HepG2 (cell line): ENCODE measurements around the gene SIRPB2. TPM values are rescaled to one million over a fixed set of nuclear protein-coding genes. Genes with fewer than 3 reads are reported as not detected.

Source experiments
- CAMTA2 ChIP-seq: sonication (generic); formaldehyde crosslinking; IDR thresholded peaks from 2 replicates; pipeline ENCODE4 v1.4.0; 2020; ENCODE audit warnings: mild to moderate bottlenecking, missing genetic modification reagents, borderline replicate concordance
- CREB1 ChIP-seq, 2 experiments: fragments of 450-650 bp in 1 of 2; IDR thresholded peaks; 2 replicates each; pipeline ENCODE4 v1.6.1; 2016 to 2017; ENCODE audit warnings: control low read depth in 1 of 2, mild to moderate bottlenecking in 1 of 2, missing compliant biosample characterization in 1 of 2, missing genetic modification characterization in 1 of 2
- GATAD2A ChIP-seq: IDR thresholded peaks from 2 replicates; pipeline ENCODE4 v1.6.1; 2016
- KAT2B ChIP-seq: fragments of 150-350 bp; IDR thresholded peaks from 2 replicates; pipeline ENCODE4 v1.6.1; 2014; ENCODE audit warnings: low read depth, low read length, borderline replicate concordance
- KLF6 ChIP-seq: IDR thresholded peaks from 2 replicates; pipeline ENCODE4 v1.8.0; 2016; ENCODE audit warnings: missing biosample characterization, missing genetic modification reagents
- RARA ChIP-seq: IDR thresholded peaks from 2 replicates; pipeline ENCODE4 v1.6.1; 2016; ENCODE audit warnings: missing genetic modification reagents, missing compliant biosample characterization
- SUZ12 ChIP-seq: fragments of 150-350 bp; IDR thresholded peaks from 2 replicates; pipeline ENCODE4 v1.6.1; 2014; ENCODE audit warnings: low read depth, low read length
- TAF1 ChIP-seq: sonication (generic); formaldehyde crosslinking; IDR thresholded peaks from 2 replicates; pipeline ENCODE4 v1.4.0; 2020; ENCODE audit warnings: missing genetic modification reagents
- ZNF652 ChIP-seq: IDR thresholded peaks from 2 replicates; pipeline ENCODE4 v1.6.1; 2016; ENCODE audit warnings: low read depth, borderline replicate concordance
- ZNF792 ChIP-seq: IDR thresholded peaks from 2 replicates; pipeline ENCODE4 v1.6.1; 2016
- ZNF83 ChIP-seq: sonication (generic); formaldehyde crosslinking; IDR thresholded peaks from 2 replicates; pipeline ENCODE4 v1.4.0; 2020; ENCODE audit warnings: missing genetic modification reagents, mild to moderate bottlenecking, borderline replicate concordance
- ZNF841 ChIP-seq: sonication (generic); formaldehyde crosslinking; IDR thresholded peaks from 2 replicates; pipeline ENCODE4 v1.8.1; 2023; ENCODE audit warnings: missing genetic modification reagents, borderline replicate concordance
- polyA plus RNA-seq, 8 experiments: library from polyadenylated mRNA; depleted of rRNA in 3 of 8; stranded (reverse) in 7 of 8; unstranded in 1 of 8; fragments of >200 nt; fragmentation: Illumina TruSeq in 4 of 8; extraction: Trizol in 4 of 8; gene quantifications; 2 replicates each; pipeline versions ENCODE4 v1.2.1 to v1.2.3, GENCODE V29; 2011 to 2016; ENCODE audit warnings: low read depth in 4 of 8, missing spikeins in 1 of 8, mixed read lengths in 1 of 8; ENCODE audit not compliant: insufficient read depth in 1 of 8
- total RNA-seq, 5 experiments: library from RNA; depleted of rRNA; stranded (reverse); fragments of >200 nt; fragmentation: Illumina TruSeq; extraction: Trizol; gene quantifications; 2 replicates each; pipeline ENCODE4 v1.2.3, GENCODE V29; 2016; ENCODE audit warnings: low read depth in 1 of 5
- TF ChIP-seq, protein P1 (sequence below): sonication (generic); formaldehyde crosslinking; IDR thresholded peaks from 2 replicates; pipeline ENCODE4 v1.4.0; 2020; ENCODE audit warnings: missing genetic modification reagents
- TF ChIP-seq, protein P2 (sequence below): sonication (generic); formaldehyde crosslinking; IDR thresholded peaks from 2 replicates; pipeline ENCODE4 v1.4.0; 2020; ENCODE audit warnings: missing genetic modification reagents, borderline replicate concordance
- TF ChIP-seq, protein P3 (sequence below): IDR thresholded peaks from 2 replicates; pipeline ENCODE4 v1.6.1; 2018; ENCODE audit warnings: missing genetic modification reagents
- TF ChIP-seq, protein P4 (sequence below): sonication (generic); formaldehyde crosslinking; IDR thresholded peaks from 2 replicates; pipeline ENCODE4 v1.4.0; 2020; ENCODE audit warnings: missing genetic modification reagents, borderline replicate concordance

The SIRPB2 gene
- total and polyA plus RNA-seq, 2 of the 13 experiments (the other 11 are each of a cell fraction or from before 2014, with no cell fraction given), result not detected

DNA sequence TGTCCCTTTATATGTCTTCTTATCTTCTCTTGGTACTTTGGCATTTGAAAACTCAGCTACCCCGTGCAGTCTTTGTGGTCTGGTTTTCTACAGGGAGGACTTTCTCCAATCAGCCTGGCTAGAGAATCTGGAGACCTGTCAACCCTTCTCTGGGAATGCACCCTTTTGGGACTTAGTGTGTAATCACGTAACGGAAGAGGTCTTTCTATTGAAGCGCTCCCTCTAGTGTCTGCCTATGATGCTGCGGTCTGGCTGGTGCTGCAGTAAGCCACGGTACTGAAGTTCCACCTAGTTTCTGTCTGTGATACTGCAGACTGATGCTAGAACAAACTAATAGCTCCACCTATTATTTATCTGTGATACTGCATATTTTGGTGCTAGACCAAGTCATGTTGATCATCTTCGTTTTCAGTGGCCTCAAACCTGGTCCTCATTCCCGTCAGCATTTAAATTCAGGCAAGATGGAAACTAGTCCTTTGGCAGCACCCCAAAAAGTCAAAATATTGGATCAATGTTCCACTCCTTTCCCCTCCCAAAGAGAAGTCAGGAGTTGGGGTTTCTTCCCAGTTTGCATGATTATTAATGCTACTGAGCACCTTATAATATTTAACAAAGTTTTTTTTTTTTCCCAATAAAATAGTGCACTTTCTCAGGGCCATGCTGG is 12.5 kb upstream of the SIRPB2 start (continued):
- TF ChIP-seq CREB1 (IDR thresholded peaks at IDR 0.05) (peak; percentile 67), CREB1 (CRISPR knock-in tag; IDR thresholded peaks at IDR 0.05) (no peak), SUZ12 (no peak), TAF1 (CRISPR knock-in tag) (no peak), ZNF83 (CRISPR knock-in tag) (no peak), KLF6 (CRISPR knock-in tag) (0 out of 2 replicates have a peak, but pooled peaks have one; percentile 21), RARA (CRISPR knock-in tag) (peak; percentile 29; the same call in 1 of the 2 replicates), GATAD2A (peak; percentile 69), ZNF841 (no peak), KAT2B (0 out of 2 replicates have a peak, but pooled peaks have one; percentile 3), ZNF792 (peak; percentile 87; the same call in 1 of the 2 replicates), ZNF652 (CRISPR knock-in tag) (peak; percentile 61; the same call in 1 of the 2 replicates), CAMTA2 (CRISPR knock-in tag) (no peak)
- TF ChIP-seq, protein P1, sequence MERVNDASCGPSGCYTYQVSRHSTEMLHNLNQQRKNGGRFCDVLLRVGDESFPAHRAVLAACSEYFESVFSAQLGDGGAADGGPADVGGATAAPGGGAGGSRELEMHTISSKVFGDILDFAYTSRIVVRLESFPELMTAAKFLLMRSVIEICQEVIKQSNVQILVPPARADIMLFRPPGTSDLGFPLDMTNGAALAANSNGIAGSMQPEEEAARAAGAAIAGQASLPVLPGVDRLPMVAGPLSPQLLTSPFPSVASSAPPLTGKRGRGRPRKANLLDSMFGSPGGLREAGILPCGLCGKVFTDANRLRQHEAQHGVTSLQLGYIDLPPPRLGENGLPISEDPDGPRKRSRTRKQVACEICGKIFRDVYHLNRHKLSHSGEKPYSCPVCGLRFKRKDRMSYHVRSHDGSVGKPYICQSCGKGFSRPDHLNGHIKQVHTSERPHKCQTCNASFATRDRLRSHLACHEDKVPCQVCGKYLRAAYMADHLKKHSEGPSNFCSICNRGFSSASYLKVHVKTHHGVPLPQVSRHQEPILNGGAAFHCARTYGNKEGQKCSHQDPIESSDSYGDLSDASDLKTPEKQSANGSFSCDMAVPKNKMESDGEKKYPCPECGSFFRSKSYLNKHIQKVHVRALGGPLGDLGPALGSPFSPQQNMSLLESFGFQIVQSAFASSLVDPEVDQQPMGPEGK (CRISPR knock-in tag), result 0 out of 2 replicates have a peak, but pooled peaks have one; percentile 34
- TF ChIP-seq, protein P2, sequence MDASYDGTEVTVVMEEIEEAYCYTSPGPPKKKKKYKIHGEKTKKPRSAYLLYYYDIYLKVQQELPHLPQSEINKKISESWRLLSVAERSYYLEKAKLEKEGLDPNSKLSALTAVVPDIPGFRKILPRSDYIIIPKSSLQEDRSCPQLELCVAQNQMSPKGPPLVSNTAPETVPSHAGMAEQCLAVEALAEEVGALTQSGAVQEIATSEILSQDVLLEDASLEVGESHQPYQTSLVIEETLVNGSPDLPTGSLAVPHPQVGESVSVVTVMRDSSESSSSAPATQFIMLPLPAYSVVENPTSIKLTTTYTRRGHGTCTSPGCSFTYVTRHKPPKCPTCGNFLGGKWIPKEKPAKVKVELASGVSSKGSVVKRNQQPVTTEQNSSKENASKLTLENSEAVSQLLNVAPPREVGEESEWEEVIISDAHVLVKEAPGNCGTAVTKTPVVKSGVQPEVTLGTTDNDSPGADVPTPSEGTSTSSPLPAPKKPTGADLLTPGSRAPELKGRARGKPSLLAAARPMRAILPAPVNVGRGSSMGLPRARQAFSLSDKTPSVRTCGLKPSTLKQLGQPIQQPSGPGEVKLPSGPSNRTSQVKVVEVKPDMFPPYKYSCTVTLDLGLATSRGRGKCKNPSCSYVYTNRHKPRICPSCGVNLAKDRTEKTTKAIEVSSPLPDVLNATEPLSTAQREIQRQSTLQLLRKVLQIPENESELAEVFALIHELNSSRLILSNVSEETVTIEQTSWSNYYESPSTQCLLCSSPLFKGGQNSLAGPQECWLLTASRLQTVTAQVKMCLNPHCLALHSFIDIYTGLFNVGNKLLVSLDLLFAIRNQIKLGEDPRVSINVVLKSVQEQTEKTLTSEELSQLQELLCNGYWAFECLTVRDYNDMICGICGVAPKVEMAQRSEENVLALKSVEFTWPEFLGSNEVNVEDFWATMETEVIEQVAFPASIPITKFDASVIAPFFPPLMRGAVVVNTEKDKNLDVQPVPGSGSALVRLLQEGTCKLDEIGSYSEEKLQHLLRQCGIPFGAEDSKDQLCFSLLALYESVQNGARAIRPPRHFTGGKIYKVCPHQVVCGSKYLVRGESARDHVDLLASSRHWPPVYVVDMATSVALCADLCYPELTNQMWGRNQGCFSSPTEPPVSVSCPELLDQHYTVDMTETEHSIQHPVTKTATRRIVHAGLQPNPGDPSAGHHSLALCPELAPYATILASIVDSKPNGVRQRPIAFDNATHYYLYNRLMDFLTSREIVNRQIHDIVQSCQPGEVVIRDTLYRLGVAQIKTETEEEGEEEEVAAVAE (CRISPR knock-in tag), result no peak
- TF ChIP-seq, protein P3, sequence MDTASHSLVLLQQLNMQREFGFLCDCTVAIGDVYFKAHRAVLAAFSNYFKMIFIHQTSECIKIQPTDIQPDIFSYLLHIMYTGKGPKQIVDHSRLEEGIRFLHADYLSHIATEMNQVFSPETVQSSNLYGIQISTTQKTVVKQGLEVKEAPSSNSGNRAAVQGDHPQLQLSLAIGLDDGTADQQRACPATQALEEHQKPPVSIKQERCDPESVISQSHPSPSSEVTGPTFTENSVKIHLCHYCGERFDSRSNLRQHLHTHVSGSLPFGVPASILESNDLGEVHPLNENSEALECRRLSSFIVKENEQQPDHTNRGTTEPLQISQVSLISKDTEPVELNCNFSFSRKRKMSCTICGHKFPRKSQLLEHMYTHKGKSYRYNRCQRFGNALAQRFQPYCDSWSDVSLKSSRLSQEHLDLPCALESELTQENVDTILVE, result peak; percentile 80; the same call in 1 of the 2 replicates
- TF ChIP-seq, protein P4, sequence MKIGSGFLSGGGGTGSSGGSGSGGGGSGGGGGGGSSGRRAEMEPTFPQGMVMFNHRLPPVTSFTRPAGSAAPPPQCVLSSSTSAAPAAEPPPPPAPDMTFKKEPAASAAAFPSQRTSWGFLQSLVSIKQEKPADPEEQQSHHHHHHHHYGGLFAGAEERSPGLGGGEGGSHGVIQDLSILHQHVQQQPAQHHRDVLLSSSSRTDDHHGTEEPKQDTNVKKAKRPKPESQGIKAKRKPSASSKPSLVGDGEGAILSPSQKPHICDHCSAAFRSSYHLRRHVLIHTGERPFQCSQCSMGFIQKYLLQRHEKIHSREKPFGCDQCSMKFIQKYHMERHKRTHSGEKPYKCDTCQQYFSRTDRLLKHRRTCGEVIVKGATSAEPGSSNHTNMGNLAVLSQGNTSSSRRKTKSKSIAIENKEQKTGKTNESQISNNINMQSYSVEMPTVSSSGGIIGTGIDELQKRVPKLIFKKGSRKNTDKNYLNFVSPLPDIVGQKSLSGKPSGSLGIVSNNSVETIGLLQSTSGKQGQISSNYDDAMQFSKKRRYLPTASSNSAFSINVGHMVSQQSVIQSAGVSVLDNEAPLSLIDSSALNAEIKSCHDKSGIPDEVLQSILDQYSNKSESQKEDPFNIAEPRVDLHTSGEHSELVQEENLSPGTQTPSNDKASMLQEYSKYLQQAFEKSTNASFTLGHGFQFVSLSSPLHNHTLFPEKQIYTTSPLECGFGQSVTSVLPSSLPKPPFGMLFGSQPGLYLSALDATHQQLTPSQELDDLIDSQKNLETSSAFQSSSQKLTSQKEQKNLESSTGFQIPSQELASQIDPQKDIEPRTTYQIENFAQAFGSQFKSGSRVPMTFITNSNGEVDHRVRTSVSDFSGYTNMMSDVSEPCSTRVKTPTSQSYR (CRISPR knock-in tag), result peak; percentile 17; the same call in 1 of the 2 replicates
